Heart left ventricle (tissue), 13 donors: Measurements from ENCODE around the gene CCDC18.

ENCODE experiments used
- CTCF ChIP-seq, 12 donors: fragments of 200-600 bp; sonication (generic) in 4 of 12; IDR thresholded peaks; one replicate each; pipeline versions ENCODE4 v1.5.0 to v1.8.0; 2018 to 2022; ENCODE audit warnings: antibody characterized with exemption in 12 of 12, mild to moderate bottlenecking in 5 of 12
- POLR2A ChIP-seq, 2 donors: fragments of 450-650 bp; IDR thresholded peaks; one replicate each; pipeline ENCODE4 v1.6.1; 2017; ENCODE audit warnings: antibody characterized with exemption in 2 of 2, mild to moderate bottlenecking in 2 of 2, moderate library complexity in 2 of 2
- donor health status: ischemic (EF 13 %, LVEDD 7.1; RV severe dilation, severe dysfunction).
- donor health status: DM: no; HTN: yes; CAD: no.
- donor health status: DM: no; HTN: no; CAD: no.
- donor health status: ischemic (EF 25% LVEDD 6.9; RV normal size, moderate dysfunction).
- donor health status: ischemic (EF 25% LVEDD 5.7; RV mildly dilated, moderate dysfunction).
- donor health status: ischemic (EF 35%, LVEDD 5.7; RV mildly dilated, moderate dysfunction).
- donor health status: nonischemic (EF 11% LVEDD 7.7; RV severe dilation, severe dysfunction).
- donor health status: DM: yes; HTN: yes; CAD: no.
- donor health status: PGD.
- donor health status: ischemic (EF 29% LVEDD 5.4; RV normal size, mild dysfunction).
- donor health status: nonischemic (EF 23%, LVEDD 6.1; RV moderate dilation, normal function).

GRCh38 chr1:93155335-93155734 is 25.2 kb upstream of the CCDC18 start:
- TF ChIP-seq CTCF (IDR thresholded peaks at IDR 0.05) (no peak), POLR2A (IDR thresholded peaks at IDR 0.05) (no peak)
